ENCODE data around the gene MGAT5B.
"Not testable (repeated sequence)": the region's sequence is repeated elsewhere in the genome, so short reads cannot be mapped to it uniquely, and the experiment has no call there.

Gene MGAT5B

GRCh38 chr17:76848670-76849069 is 19.5 kb upstream of the MGAT5B start:
- no peak for DNase-seq (ENCODE audit: low read depth in 2 of 2)

- not testable (repeated sequence) for DNase-seq (ENCODE audit: low read depth in 2 of 2)
Observed at GRCh38 chr17:76849160-76849559, 19.0 kb upstream of the MGAT5B start.

GRCh38 chr17:76852843-76853242 is 15.4 kb upstream of the MGAT5B start:
- DNase-seq (ENCODE audit: low read depth in 2 of 2): no peak

- no peak for DNase-seq (ENCODE audit: low read depth in 2 of 2)
Observed at GRCh38 chr17:76855105-76855504, 13.1 kb upstream of the MGAT5B start.

GRCh38 chr17:76862079-76862478 is 6.1 kb upstream of the MGAT5B start:
- DNase-seq (ENCODE audit: low read depth in 2 of 2): no peak

- DNase-seq (ENCODE audit: low read depth in 2 of 2): no peak
Observed at GRCh38 chr17:76862494-76862893, 5.7 kb upstream of the MGAT5B start.

GRCh38 chr17:76864024-76864423 is 4.2 kb upstream of the MGAT5B start:
- no peak for DNase-seq (ENCODE audit: low read depth in 2 of 2)

DNA sequence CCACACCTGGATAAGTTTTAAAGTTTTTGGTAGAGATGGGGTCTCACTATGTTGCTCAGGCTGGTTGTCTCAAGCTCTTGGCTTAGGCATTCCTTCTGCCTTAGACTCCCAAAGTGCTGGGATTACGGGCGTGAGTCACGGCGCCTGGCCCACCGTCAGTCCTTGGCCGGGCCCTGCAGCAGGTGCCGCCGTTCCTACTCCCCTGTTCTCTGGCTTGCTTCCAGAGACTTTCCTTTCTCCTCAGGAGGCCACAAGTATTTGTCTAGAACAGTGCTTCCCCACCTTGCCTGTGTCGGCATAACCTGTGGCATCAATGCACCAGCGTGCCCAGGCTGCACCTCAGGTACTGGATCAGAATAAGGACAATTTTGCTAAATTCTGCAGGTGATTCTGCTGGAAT is 3.0 kb upstream of the MGAT5B start:
- DNase-seq (ENCODE audit: low read depth in 2 of 2): no peak

GRCh38 chr17:76866203-76866602 is 2.0 kb upstream of the MGAT5B start:
- no peak for DNase-seq (ENCODE audit: low read depth in 2 of 2)

DNA sequence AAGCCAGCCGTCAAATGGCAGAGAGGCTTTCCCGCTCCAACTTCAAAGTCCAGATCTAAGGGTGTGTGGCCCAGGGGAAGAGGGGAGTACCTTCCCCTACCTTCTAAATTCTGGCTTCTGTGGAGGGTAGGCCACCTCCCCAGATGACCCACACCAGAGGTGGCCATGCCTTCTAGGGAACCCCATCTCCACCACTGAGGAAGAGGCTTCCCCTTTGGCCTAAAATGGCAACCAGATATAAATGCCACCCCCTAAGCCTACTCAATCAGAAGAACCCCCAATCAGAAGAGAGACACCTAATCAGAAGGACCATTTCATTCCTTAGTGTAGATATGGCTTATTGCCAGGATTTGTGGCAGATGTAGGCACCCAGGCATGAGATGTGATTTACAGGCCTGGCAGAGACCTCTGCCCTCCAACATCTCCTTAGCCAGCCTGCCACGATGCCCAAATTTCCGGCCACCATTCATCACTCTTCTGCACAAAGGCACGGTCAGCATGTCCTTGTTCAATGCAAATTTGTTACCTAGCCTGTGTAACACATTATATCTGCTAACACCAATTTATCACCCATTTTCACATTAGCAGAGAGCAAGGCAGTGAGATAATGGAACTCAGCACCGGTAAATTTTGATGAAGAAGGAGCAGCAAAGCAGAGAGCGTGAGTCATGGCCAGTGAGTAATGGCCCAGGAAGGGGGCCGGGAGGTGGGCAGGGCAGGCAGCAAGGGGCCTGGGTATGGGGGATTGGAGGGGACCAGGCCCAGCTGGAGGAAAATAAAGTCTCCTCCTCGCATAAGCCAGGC is 1.2 kb upstream of the MGAT5B start:
- DNase-seq (ENCODE audit: low read depth in 2 of 2): no peak

- no peak for DNase-seq (ENCODE audit: low read depth in 2 of 2)
Observed at GRCh38 chr17:76867578-76868175, 527 bp upstream of the MGAT5B start.

DNA sequence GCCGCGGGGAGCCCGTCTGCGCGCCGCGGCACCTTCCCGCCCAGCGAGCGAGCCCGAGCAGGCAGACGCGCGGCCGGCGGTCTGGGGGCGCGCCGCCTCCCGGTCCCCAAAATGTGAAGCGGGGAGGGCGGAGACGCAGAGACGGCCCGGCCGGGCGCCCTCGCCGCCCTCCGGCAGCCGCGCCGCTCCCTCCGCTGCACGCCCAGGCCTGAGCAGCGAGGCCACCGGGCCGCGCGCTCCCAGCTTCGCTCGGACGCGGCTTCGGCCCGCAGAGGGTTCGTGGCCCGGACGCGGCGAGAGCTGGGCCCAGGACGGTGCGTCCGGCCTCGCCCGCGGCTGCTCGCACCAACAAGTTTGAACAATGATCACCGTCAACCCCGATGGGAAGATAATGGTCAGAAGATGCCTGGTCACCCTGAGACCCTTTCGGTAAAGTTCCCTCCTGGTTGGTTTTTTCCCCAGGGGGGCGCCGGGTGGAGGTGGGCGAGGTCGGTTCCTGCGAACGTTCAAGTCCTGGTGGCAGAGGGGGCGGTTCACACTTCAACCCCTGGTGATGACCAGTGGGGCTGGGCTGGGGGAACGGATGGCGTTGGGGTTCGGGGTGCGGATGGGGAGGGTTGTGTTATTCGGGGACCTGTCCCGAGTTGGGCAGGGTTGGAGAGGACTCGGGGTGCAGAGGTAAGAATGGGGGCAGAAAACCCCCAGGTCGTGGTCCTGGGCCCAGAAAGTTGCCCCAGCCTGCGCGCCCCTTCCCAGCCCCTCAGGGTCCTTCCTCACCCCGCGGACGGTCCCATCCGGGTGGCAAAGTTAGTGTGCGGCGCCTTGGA is 678 bp downstream of the MGAT5B start:
- no peak for DNase-seq (ENCODE audit: low read depth in 2 of 2)

DNA sequence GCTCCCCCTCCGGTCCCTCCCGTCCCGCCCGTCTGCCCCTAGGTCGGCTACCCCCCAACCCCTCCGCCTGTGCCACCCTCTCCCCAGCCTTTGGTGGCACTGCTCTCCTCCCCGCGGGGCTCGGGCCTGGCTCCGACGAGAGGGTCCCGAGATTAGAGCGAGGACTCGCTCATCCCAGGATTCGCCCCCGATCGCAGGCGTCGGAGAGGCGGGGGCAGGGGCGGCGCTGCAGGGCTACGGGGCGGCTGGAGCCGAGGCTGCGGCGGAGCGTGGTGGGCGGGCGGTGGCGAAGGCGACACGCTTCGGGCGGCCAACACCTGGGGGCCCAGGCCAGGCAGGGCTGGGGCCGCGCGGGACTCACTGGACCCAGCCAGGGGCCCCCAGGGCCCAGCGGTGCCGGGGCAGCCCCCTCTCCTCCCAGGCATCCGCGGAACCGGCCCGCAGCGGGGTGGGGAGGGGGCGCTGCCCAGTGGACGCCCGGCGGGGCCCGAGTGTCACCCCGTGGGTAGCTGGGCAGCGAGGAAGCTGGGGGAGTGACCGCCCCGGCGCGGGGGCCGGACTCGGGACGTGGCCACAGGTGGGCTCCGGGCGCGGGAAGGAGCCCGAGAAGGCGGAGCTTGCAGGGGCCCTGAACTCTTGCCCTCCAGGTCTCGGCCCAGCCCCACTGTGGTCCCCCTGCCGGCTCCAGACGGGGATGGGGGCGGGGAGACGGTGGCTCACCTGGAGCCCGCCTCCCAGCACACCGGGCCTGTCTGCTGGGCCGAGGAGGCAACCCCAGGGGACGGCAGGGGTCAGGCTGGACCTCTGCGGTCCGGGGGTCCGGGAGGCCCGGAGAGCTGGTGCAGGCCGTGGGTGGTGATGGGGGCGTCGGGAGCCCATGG is 1.5 kb downstream of the MGAT5B start:
- DNase-seq (ENCODE audit: low read depth in 2 of 2): no peak

DNA sequence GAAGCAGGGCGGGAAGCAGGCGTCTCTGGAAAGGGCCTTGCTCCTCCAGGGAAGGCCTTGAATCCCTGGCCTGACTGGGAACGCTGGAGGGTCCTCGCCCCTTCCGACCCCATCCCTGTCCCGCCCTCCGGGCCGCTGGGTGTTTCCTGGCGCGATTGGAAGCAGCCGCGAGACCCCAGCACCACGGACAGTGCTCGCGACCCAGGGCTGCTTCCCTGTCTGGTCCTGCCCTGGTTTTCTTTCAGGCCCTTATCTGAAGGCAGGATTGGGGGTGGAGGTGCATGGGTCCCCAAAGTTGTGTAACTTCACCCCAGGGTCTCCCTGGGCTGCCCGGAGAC is 2.1 kb downstream of the MGAT5B start:
- no peak for DNase-seq (ENCODE audit: low read depth in 2 of 2)

GRCh38 chr17:76871668-76872067 is 3.5 kb downstream of the MGAT5B start:
- DNase-seq (ENCODE audit: low read depth in 2 of 2): no peak

GRCh38 chr17:76872221-76872873 is 4.1 kb downstream of the MGAT5B start:
- no peak for DNase-seq (ENCODE audit: low read depth in 2 of 2)

DNA sequence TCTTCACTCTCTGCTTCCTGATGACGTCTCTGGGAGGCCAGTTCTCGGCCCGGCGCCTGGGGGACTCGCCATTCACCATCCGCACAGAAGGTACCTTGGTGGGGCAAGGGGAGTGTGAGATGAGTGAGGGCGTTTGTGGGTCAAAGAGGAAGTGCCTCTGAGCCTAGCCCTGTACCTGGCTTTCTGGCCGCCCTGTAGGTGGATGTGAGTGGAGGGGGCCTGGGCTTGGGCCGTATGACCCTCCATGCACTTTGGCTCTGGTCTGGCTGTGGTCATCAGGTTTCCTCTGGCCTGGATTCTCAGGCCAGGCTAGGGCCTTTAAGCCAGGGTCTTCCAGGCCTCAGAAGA is 4.6 kb downstream of the MGAT5B start:
- DNase-seq (ENCODE audit: low read depth in 2 of 2): no peak

DNA sequence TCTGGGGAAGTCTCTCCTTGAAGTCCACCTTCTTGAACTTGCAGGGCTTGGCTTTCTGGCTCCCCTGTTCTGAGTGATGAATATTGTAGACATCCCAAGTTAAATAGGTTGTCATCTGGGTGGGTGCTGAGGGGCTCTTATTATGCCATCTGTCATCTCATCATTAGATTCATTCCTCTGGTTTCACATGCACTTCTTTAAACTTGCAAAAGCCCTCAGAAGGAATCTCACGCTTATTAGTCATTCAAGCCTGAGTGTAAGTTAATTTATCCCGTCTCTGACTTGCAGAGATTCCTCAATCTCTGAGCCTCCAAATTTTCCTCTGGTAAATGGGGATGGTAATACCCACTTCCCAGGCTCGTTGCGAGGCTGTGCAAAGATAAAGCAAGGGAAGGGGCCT is 5.7 kb downstream of the MGAT5B start:
- no peak for DNase-seq (ENCODE audit: low read depth in 2 of 2)

- no peak for DNase-seq (ENCODE audit: low read depth in 2 of 2)
Observed at GRCh38 chr17:76877437-76877836, 9.2 kb downstream of the MGAT5B start.

DNA sequence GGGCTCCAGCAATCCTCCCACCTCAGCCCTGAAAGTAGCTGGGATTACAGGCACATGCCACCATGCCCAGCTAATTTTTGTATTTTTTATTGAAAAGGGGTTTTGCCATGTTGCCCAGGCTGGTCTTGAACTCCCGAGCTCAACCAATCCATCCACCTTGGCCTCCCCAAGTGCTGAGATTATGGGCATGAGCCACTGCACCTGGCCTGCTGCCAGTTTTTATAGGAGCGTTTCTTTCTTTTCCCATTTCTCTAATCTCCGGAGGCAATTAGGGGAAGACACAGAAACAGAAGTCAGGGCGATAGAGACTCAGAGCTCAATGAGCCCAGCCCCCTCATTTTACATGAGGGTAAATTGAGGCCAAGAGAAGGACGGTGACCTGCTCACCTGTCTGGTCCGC is 10.4 kb downstream of the MGAT5B start:
- no peak for DNase-seq (ENCODE audit: low read depth in 2 of 2)

DNA sequence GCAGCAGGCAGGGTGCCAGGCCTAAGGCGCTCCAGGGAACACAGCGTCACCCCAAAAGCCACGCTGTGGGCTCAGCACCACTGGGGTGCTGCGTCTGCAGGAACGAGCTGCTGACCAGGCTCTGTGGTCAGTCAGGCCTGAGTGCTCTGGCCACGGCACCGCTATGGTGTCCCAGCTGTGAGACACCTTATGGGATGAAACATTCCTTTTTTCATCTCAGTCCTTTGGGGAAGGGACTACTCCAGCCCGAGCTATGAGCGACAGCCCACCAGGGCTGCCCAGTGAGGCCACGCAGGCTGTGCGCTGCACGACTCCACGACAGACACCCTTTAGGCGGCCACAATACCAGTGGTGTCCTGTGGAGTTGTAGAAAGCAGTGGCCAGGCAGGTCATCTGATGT is 11.1 kb downstream of the MGAT5B start:
- no peak for DNase-seq (ENCODE audit: low read depth in 2 of 2)

Data from stimulated activated CD4-positive, alpha-beta T cell treated with anti-CD3 and anti-CD28 coated beads, Interleukin-4, amount 100 ng/mL, for 48 hours (primary cell).